HG02642 (cell line): Measurements from ENCODE around the gene CEP85L.
A peak's percentile ranks its signal among the peaks of the same experiment; 100 is the strongest.

ENCODE experiments used
- ATAC-seq: cut with Tn5 transposase; IDR thresholded peaks from one replicate; pipeline ENCODE4 v1.9.1; 2021; ENCODE audit warnings: mild to moderate bottlenecking; ENCODE audit not compliant: unreplicated experiment, poor library complexity

The CEP85L gene

DNA sequence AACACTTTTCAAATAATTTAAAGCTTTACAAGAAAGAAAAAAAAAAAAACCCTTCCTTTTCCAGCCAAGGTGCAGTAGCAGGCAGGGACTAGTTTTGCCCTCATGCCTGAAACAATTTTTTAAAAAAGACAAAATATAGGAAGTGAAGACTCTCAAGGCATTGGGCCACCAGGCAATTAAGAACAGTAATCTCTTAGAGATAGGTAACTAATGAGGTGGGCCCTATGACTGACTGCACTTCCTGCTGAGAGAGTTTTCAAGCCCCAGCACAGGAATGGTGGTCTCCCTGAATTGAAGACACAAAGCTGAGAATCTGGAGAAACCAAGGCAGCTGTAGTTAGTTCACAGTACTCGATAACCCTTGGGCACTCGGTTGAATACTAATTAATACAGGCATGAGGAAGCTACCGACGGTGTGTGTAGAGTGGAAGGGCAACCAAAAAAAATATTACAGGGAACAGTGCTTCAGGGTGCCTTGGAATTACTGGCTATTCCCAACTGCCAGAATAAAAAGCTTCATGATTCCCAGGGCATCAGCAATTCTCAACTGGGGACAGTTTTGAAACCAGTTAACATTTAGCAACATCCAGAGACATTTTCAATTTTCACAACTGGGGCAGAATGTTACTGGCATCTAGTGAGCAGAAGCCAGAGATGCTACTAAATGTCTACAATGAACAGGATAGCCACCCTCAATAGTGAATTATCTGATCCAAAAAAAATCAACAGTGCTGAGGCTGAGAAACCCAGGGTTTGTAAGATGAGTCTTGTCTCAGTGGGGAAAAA lies 139.3 kb downstream of the CEP85L start:
- no peak for ATAC-seq

DNA sequence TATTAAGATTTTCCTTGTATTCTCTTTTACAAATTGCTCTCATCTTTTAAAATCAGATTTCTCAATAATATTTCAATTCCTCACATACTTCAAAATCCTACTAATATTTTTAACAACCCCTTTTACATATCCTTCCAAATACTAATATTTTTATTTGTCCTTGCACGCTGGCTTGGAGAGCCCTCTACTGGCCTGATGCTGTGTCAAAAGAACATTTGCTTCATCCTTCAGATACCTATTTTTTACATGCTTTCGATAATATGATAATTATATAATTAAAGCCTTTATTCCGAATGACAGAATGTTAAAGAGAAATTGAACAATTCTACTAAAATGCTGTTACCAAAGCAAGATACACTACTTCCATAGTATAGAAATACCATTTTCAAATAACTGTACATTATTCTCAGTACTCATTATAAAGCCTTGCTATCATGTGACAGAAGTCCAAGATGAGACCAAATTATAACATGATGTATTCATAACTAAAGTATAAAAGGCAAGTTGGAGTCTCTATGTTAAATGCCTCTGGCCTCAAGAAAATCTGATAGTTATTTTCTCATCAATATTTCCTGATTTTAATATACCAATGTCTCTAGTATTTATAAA lies 142.3 kb downstream of the CEP85L start:
- no peak for ATAC-seq

DNA sequence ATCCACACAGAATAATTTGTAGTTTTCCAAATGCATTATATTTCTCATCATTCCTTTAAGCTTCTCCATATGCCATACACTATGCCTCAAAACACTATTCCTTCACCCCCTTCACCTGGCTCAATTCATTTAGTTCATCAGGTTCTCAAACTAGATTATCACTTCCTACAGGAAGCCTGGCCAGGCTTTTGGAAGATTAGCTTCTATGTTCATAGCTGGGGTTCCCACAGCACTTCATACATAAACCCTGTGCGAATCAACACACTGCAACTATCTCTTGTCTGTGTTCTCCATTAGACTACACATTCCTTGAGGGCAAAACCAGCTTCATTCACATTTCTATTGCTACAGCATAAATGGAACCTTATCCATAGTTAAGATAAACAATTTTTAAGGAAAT lies 143.8 kb downstream of the CEP85L start:
- ATAC-seq = no peak

DNA sequence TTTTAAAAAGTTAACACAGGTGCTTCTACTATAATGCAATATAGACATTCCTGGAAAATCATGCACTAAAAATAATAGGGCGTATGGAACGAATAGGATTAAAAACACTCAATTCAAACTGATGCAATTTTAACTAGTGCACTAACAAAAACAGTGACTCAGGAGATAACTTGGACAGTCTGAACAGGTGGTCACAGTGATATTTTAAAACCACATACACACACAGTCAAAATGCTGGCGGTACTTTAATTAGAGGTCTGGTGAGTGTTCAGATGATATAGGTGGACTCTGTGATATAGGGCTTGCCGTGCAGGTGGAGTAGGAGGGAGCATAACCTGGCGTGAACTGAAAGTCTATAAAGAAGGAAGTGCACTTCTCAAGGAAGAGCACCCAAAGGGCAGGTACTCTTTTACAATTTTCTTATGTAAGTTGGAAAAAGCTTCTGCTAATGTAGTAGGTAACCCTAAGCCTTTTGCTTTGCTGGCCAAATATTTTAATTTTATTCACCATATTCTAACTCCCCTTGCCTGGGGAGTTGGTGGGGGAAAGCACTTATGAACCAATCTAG lies 145.2 kb downstream of the CEP85L start:
- no peak for ATAC-seq

DNA sequence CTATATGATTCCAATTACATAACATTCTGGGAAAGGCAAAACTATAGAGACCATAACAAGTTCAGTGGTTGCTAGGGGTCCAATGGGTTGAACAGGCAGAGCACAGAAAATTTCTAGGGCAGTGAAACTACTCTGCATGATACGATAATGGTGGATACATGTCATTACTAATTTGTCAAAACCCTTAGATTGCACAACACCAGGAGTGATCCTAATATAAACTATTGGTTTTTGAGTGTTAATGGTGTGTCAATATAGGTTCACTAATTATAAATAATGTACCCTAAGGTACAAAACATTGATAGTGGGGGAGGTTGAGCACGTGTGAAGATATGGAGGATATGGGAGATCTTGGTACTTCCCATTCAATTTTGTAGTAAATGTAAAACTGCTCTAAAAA lies 145.7 kb downstream of the CEP85L start:
- ATAC-seq = no peak

DNA sequence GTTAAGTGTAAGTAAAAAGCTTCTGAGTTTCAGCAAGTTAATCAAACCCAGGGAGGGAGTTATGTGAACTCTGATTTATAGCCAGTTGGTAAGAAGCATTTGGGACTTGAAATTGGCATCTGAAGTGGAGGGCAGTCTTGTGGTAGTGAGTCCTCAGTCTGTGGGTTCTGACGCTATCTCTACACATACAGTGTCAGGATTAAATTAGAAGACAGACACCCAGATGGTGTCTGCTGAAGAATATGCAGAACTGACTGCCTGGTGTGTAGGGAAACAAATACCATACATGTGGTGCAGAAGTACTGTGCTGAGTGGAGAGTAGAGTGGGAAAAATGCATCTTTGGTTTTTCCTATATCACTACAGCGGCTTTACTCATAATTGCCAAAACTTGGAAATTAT lies 146.8 kb downstream of the CEP85L start:
- no peak for ATAC-seq

DNA sequence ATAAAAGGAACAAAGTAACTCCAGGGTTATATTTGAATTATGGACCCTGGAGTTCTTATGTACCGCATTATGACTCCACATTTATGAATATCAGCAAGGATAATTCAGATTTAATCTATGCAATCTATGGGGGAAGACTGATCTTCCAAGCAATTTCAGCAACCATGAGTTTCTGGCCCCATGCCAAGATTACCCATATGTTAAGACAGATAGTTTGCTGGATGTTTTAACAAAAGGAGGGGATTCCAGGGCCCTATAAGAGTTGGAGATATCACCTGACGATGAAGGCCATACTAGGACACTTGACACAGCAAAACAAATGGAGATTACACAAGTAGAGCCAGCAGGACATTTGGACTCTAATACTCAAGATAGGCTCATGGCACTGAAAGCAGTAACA lies 149.2 kb downstream of the CEP85L start:
- ATAC-seq = no peak

DNA sequence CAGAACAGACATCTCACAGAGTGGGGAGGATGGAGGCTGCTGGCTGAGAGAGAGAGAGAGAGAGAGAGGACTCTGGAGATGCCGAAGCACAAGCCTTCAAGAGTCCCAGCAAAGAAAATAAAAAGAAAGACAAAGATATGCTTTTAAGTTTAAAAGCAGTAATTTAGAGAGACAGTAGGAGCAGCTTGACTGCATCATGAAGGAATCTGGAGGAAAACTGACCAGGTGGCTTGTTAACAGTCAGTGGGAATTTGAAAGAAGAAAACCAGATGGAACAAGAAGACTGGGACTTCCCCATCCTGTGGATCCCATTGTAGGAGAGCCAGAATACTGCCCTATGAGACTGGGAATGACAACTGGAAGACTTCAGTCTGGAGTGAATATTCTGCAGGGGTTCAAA lies 149.6 kb downstream of the CEP85L start:
- ATAC-seq = no peak

DNA sequence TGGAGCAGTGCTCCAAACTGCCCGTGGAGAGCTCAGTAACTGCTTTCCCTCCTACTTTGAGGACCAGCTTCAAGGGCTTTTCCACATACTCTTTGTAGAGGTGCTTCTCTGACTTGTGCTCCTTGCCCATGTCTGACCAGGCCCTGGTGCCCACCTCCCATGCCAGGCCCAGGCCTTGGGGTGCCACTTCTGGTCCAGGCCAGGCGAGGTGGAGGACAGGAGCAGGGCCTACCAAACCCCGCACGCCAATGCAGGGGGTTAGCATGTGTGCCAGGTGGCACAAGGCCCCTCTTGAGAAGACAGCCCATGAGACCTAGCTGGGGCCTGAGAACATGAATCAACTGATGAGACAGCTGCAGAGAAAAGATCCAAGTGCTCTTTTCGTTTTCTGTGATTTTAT lies 150.3 kb downstream of the CEP85L start:
- no peak for ATAC-seq

DNA sequence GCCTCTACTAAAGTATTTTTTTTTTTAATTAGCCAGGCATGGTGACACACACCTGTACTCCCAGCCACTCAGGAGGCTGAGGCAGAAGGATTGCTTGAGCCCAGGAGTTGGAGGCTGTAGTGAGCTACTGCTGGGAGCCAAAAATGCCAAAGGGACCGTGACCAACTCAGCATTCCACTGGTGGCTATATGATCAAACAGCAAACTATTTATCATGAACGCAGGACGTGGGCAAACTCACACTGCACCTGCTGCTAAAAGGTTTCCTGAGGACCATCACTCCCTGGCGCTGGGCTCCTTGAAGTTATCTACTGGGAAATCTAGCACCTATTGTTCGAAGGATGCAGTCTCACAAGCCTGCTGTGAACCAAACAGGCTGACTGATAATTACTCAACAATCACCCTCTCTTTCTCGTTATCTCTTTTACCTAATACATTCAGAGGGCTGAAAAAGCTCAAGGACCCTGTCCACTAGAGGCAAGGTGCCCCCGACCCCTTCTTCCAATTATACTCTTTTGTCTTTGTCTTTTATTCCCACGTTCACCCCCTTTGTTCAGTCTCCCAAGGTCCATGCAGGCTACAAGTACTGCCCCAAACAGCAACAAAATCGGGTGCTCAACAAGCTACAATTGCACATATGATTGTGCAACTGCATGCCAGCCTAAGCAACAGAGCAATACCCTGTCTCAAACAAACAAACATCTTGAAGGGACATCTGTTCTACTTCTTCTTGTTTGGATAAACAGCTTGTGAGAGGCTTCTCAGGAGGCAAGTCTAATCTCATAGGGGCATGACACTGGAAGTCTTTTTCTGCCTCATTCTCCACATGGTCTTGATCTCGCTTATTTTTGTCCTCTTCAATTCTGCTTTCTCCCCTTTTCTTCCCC lies 151.0 kb downstream of the CEP85L start:
- ATAC-seq = no peak

DNA sequence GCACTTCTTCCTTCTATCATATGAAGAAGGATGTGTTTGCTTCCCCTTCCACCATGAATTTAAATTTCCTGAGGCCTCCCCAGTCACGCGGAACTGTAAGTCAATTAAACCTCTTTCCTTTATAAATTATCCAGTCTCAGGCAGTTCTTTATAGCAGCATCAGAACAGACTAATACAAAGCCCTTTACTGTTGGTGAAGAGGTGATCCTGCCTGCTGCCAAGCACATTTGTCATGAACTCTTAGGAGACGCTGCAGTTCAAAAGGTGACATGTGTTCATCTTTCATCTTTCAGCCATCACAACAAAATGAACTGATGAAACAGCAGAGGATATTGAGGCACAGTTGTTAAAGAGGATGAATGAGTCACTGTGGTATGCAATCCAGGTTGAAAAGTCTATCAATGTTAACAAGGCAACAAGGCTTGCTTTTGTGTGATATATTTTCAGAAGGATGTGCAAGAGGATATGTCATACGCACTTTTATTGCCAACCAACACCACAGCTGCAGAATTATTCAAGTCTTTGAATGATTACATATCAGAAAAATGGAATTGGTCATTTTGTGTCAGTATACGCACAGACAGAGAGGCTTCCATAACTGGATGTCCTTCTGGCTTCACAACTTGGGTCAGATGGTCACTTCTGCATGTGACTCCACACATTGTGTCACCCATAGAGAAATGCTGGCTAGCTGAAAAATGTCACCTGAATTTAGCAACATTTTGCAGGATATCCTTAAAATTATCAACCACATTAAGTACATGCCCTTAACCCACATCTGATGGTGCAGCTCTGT lies 155.7 kb downstream of the CEP85L start:
- no peak for ATAC-seq

DNA sequence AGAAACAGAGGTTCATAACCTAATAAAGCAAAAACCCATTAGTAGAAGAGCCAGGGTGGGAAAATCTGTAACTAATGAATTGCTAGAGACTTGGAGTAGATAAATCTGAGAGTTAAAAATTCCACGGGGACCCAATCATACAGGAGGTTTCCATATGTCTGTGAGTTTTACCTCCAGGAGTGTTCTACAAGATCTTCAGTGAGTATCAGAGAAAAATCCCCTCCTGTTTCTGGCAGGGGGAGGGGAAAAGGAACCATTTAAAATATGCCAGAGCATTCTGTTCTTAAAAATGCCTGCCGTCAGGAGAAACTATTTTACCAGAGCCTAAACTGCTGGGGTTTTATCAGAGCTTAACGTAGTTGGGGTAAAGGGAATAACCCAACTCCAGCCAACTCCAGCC lies 157.3 kb downstream of the CEP85L start:
- no peak for ATAC-seq

DNA sequence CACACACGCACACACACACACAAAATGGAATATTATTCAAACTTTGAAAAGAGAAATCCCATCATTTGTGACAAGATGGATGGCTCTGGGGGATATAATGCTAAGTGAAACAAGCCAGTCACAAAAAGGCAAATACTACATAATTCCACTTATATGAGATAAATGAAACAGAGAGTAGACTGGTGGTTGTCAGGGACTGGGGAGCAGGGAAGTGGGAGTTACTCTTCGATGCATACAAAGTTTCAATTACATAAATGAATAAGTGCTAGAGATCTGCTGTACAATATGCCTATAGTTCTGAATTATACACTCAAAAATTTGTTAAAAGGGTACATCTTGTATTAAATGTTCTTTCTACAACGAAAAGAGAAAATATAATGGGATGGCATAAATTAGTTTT lies 161.4 kb downstream of the CEP85L start:
- no peak for ATAC-seq

DNA sequence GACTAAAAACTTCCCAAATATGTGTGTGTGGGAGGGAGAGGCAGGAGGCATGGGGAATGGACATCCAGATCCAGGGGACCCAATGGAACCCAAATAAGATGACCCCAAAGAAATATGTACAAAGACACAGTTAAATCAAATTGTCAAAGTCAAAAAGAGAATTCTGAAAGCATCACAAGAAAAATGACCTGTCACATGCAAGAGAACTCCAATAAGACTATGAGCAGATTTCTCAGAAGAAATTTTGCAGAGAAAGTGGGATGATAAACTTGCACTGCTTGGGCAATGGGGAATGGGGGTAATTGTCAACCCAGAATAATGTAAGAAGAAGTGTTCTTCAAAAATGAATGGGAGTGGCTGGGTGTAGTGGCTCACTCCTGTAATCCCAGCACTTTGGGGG lies 162.8 kb downstream of the CEP85L start:
- no peak for ATAC-seq

DNA sequence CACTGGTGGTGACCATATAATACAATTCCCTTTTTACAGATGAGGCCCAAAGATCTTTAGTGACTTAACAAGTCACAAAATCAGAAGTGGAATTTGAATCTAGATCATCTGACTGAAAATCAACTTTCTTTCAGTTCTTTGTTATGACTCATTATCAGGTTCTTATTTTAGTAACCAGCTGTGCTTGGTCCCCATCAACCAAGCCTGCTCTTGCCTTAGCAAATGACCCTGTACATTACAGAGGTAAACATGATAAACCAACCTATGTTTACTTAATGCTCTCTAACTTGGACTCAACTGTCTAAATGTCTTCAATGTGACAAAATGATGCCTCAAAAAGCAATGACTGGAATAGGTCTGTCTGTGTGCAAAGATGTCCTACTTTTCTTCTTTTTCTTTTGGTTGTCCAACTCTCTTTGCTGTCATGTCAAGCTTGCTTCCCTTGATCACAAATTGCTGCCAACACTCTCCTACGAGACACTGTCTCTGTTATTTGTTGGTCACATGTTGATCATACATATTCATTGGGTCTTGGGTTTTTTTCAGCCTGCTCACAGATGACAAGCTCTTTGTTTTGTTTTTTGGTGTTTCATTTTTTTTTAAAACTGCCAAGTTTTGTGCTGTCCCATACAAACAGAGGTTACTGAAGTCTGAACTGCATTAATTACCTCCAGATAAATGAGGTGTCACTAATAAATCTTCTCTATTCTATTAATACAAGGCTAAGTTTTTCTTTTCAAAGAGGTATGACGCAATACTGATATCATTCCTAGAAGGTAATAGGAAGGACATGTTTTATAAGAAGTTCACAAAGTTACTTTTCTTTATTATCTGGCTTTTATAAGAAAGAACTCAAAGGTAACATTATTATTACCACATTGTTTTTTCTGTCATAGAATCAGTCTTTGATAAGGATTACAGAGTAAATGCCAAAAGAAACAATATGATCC lies 165.5 kb downstream of the CEP85L start:
- ATAC-seq = peak; percentile 94

DNA sequence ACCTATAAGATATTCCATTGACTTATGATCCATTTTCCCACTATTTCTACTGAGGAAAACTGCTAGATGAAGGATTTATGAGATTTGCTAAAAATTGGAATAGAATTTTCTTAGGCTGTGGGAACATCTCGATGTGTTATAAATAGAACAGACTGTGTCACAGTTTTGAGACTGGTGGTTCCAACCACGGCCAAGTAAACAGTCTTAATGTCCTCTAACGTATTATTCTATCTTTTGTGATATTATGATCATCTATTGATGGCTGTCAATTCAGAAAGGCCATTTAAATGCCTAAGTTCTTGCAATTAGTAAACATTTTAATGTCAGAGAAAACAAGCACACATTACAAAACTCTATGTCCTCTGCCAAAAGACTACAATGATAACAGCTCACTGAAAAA lies 174.8 kb downstream of the CEP85L start:
- no peak for ATAC-seq

DNA sequence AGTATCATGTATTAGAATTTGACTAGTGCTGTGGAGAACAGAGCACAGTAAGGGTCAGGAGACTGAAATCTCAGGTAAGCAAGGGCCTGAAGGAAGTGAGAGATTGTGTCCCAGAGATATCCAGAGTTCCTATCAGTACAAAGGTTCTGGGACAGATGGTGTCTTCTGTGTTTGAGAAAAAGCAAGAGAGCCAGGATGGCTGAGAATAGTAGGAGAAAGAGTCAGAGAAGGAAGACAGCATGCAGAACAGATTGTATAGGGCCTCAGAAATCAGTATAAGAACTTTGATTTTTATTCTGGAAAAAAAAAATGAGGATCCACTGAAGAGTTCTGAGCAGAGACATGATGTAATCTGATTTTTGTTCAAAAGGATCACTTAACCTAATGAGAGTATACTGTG lies 178.1 kb downstream of the CEP85L start:
- no peak for ATAC-seq

DNA sequence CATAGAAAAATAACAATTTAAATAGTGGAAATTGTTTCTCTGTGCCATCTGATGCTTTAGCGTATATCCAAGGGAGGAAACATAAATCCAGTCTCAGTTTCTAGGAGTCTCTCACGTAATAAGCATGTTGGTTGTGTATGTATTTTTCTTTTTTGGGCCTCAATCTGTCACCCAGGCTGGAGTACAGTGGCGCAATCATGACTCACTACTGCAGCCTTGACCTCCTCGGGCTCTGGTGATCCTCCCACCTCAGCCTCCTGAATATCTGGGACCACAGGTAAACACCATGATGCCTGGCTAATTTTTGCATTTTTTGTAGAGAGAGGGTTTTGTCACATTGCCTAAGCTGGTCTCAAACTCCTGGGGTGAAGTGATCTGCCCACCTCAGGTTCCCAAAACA lies 181.9 kb downstream of the CEP85L start:
- ATAC-seq = no peak
